GM12872 (cell line): Measurements from ENCODE around the gene SLCO4C1.

Source experiments
- TF ChIP-seq, protein P1 (sequence below): IDR thresholded peaks from 3 replicates; pipeline ENCODE4 v1.5.1; 2011; ENCODE audit warnings: low read depth, mild to moderate bottlenecking, low read length, moderate library complexity; ENCODE audit not compliant: insufficient read depth

Gene SLCO4C1

GRCh38 chr5:102288630-102289029 is 7.5 kb downstream of the SLCO4C1 start:
- TF ChIP-seq, protein P1, sequence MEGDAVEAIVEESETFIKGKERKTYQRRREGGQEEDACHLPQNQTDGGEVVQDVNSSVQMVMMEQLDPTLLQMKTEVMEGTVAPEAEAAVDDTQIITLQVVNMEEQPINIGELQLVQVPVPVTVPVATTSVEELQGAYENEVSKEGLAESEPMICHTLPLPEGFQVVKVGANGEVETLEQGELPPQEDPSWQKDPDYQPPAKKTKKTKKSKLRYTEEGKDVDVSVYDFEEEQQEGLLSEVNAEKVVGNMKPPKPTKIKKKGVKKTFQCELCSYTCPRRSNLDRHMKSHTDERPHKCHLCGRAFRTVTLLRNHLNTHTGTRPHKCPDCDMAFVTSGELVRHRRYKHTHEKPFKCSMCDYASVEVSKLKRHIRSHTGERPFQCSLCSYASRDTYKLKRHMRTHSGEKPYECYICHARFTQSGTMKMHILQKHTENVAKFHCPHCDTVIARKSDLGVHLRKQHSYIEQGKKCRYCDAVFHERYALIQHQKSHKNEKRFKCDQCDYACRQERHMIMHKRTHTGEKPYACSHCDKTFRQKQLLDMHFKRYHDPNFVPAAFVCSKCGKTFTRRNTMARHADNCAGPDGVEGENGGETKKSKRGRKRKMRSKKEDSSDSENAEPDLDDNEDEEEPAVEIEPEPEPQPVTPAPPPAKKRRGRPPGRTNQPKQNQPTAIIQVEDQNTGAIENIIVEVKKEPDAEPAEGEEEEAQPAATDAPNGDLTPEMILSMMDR: no peak

- TF ChIP-seq, protein P1: no peak
These were observed 9.6 kb downstream of the SLCO4C1 start for GRCh38 chr5:102286476-102286875.

DNA sequence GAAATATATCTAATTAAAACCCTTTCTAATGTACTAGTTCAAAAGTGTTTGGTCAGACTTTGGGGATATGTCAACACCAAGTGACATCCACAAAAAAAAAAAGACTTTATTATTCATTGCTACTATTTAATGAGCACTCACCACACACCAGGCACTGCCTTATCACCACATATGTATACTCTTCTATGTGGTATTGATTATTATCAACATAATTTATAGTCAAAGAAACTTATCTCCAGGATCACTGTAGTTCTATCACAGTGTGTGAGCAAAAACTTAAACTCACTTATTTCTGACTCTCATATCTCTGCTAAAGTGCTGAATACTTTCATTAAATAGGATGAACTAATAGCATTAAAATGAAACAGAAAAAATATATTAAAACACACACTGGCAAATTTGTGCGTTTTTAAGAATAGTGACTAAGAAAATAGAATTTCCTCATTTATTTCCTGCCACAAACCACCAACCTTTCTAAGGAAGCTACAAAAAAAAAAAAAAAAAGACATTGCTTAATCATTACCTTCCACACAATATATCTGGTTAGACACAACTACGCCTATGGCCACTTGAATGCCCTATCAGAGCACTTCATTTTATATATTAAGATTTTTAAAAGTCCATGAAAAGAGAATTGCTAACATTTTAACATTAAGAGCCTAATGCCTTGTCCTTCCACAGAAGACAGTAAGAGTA is 12.8 kb downstream of the SLCO4C1 start:
- TF ChIP-seq, protein P1: no peak

DNA sequence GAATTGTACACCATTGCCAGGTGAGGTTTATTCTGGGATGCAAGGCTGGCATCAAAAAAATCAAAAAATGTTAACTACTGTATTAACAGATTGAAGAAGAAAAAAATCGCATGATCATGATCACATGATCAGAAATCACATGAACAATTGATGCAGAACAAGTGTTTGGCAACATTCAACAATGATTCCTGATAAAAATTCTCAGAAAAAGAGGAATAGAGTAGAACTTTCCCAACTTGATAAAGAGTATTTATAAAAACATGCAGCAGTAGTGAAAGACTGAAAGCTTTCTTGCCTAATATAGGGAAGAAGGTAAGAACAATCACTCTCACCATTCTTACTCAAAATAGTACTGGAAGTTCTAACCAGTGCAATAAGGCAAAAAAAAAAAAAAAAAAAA is 16.4 kb downstream of the SLCO4C1 start:
- TF ChIP-seq, protein P1: no peak

GRCh38 chr5:102278231-102278630 is 17.9 kb downstream of the SLCO4C1 start:
- TF ChIP-seq, protein P1: no peak

DNA sequence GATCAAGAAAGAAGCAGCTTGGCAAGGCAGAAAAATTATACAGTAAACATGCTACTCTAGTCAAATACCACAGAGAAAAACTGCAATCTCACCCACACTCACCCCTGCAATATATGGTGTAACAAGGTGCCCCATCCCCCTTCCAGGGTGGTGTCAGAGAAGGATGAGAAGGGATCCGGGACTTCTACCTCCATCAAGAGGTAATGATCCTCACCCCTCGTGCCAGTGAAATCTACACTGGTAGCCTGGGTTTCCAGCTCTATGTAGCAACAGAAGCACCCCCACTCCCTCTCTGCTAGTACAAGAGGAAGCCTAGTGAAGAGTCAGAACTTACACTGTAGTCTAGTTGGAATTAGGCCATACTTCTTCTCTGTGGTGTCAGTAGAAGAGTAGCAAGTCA is 18.9 kb downstream of the SLCO4C1 start:
- TF ChIP-seq, protein P1: no peak

GRCh38 chr5:102271759-102272158 is 24.3 kb downstream of the SLCO4C1 start:
- TF ChIP-seq, protein P1: no peak
